ENCODE measurements around the gene C10orf105.

Gene C10orf105

GRCh38 chr10:71704816-71705215 lies 14.8 kb downstream of the C10orf105 start:
- no peak for TF ChIP-seq CTCF (IDR thresholded peaks at IDR 0.05; ENCODE audit: low read depth, low read length)
- H3K4me3 ChIP-seq (ENCODE audit: low read depth, low read length) = no peak overlapping the region

- TF ChIP-seq CTCF (IDR thresholded peaks at IDR 0.05; ENCODE audit: low read depth, low read length) = 0 out of 2 replicates have a peak, but pooled peaks have one; percentile 10
- H3K4me3 ChIP-seq (ENCODE audit: low read depth, low read length) = no peak overlapping the region
These were observed 16.0 kb downstream of the C10orf105 start for GRCh38 chr10:71703577-71703976.

GRCh38 chr10:71701496-71702132 lies 18.0 kb downstream of the C10orf105 start:
- H3K4me3 ChIP-seq (ENCODE audit: low read depth, low read length) = no peak overlapping the region
- no peak for TF ChIP-seq CTCF (IDR thresholded peaks at IDR 0.05; ENCODE audit: low read depth, low read length)

- TF ChIP-seq CTCF (IDR thresholded peaks at IDR 0.05; ENCODE audit: low read depth, low read length) = no peak
These were observed 18.7 kb downstream of the C10orf105 start for GRCh38 chr10:71700731-71701368.

GRCh38 chr10:71698737-71699136 lies 20.8 kb downstream of the C10orf105 start:
- H3K4me3 ChIP-seq (ENCODE audit: low read depth, low read length) = no peak overlapping the region
- TF ChIP-seq CTCF (IDR thresholded peaks at IDR 0.05; ENCODE audit: low read depth, low read length) = no peak

More at GRCh38 chr10:71700731-71701368, 18.7 kb downstream of the C10orf105 start:
- no peak overlapping the region for H3K4me3 ChIP-seq (ENCODE audit: low read depth, low read length)

- no peak for TF ChIP-seq CTCF (IDR thresholded peaks at IDR 0.05; ENCODE audit: low read depth, low read length)
- H3K4me3 ChIP-seq (ENCODE audit: low read depth, low read length) = no peak overlapping the region
These were observed 21.5 kb downstream of the C10orf105 start for GRCh38 chr10:71697938-71698709.
